KOPT-K1 (cell line): Measurements from ENCODE around the gene GSE1.

ENCODE experiments used
- H3K27ac ChIP-seq: fragments of 200-600 bp; sonication (generic); 2 replicates; pipeline ENCODE4 v1.5.1; 2016; ENCODE audit warnings: antibody characterized with exemption, mild to moderate bottlenecking, low read depth, low read length; ENCODE audit not compliant: poor library complexity, severe bottlenecking
- H3K36me3 ChIP-seq: fragments of 200-600 bp; sonication (generic); 2 replicates; pipeline ENCODE4 v1.5.1; 2017; ENCODE audit warnings: antibody characterized with exemption, mild to moderate bottlenecking, low read length, moderate library complexity; ENCODE audit not compliant: insufficient read depth
- H3K9me3 ChIP-seq: fragments of 200-600 bp; sonication (generic); 2 replicates; pipeline ENCODE4 v1.5.1; 2017; ENCODE audit warnings: antibody characterized with exemption, low read length, mild to moderate bottlenecking; ENCODE audit not compliant: insufficient read depth, poor library complexity, severe bottlenecking

The GSE1 gene

DNA sequence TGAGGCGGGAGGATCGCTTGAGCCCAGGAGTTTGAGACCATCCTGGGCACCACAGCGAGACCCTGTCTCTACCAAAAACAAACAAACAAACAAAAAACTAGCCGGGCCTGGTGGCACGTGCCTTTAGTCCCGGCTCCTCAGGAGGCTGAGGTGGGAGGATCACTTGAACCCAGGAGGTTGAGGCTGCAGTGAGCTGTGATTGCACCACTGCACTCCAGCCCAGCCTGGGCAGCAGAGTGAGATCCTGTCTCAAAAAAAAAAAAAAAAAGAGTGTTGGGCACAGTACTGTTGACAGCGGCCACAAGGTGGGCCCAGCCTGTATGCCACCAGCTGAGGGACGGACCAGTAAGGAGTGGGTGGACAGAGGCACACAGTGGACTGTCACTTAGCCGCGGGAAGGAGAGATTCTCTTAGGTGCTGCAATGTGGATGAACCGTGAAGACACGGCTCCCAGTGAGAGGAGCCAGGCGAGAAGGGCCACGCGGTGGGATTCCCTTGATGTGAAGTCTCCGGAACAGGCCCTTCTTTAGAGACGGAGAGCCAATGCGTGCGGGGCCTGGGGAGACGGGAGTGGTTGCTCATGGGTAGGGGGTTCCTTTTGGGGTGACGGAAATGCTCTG is 31.1 kb downstream of the GSE1 start:
- H3K9me3 ChIP-seq = no peaks in the 10 kb centered on the region
- no peak overlapping the region for H3K27ac ChIP-seq
- H3K36me3 ChIP-seq = peaks cover 84% of the 10 kb centered on the region

DNA sequence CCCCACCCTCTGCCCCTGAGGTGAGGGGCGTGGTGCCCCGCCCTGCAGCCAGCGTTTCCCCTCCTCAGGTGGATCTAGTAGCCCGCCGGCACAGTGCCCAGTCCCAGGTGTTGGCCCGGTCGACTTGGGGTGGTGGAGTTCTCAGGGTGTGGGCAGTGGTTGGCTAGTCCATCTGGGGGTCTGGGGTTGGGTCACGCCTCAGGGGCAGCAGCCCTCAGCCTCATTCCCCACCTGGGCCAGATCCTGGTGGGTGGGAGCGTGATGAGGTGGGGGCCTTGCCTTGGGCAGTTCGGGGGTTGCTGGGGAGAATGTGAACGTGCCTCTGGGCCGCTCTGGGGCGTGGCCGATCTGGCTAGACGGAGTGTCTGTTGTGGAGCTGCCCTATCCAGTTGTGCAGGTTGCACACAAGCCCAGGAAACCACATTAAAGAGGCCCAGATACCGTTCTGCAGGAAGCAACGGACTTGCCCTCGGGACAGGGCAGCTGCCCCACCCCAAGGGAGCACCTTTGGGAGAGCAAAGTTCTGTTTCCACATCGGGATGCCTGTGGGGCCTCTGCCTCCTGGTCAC is 32.0 kb downstream of the GSE1 start:
- peaks cover 84% of the 10 kb centered on the region for H3K36me3 ChIP-seq
- H3K27ac ChIP-seq = no peak overlapping the region
- H3K9me3 ChIP-seq = no peaks in the 10 kb centered on the region

DNA sequence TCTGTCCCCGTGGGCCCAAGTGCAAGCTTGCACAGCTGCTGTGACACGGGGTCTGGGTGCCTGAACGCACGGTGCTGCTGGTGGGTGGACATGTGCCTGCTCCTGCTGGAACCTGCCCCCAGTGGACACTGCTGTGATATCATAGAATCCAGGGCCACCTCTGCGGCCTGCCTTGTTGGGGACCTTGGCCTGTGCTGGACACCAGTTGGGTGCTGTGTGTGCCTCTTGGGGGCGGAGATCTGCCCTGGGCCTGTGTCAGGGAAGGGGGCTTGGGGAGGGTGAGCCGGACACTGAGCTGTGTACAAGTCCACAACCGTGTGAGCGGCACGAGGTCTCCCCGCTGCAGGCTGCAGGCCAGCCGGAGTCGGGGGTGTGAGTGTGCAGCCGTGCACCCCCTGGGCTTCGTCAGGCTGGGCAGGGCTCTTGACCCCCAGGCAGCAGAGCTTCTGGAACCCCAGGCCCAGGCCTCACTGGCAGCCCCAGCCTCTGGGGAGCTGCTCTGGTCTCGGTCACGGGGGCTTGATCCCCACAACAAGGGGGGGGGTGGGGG is 33.3 kb downstream of the GSE1 start:
- peaks cover 81% of the 10 kb centered on the region for H3K36me3 ChIP-seq
- H3K9me3 ChIP-seq = no peaks in the 10 kb centered on the region
- H3K27ac ChIP-seq = no peak overlapping the region

DNA sequence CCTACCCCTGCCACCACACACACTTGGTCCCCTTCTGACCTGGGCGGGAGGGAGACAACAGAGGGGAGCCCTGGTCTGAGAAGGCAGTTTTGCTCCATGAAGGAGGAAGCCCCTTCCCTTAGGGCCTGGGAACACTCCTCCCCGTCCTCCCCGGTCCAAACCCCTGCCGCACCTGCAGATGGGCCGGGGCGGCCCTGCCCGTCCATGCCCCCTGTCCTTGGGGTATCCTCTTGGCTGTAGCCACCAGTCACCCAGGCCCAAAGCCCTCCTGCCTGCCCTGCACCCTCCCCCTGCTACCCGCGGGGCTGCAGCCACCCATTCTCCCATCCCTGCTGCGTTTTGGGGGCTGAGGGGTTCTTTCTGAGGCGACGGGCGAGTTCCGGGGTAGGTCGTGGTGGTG is 33.9 kb downstream of the GSE1 start:
- Histone ChIP-seq H3K9me3 (no peaks in the 10 kb centered on the region), H3K36me3 (peaks cover 81% of the 10 kb centered on the region), H3K27ac (no peak overlapping the region)

DNA sequence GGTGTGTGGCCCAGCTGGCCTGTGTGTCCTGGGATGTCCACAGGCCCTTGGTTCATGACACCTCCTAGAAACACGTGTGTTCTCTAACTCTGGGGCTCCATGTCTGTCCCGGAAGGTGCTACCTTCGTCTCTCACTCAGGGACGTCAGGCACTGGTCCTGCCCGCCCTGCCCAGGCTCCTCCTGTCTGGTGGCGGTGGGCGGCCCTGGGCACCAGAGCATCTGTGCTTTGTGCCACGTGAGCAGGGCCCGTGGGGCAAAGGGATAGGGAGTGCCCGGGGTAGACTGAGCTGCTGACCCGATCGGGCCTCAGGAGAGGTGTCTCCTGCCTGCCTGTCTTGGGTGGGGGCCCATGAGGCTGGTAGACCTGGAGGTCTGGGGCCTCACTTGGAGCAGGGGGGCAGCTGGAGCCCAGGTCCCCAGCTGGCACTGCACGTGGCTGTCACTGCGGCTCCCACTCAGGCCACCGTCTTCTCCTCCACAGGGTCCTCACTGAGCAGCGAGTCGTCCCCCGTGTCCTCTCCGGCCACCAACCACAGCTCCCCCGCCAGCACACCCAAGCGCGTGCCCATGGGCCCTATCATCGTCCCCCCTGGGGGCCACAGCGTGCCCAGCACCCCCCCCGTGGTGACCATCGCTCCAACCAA is 35.1 kb downstream of the GSE1 start:
- H3K9me3 ChIP-seq = no peaks in the 10 kb centered on the region
- H3K36me3 ChIP-seq = peaks cover 79% of the 10 kb centered on the region
- H3K27ac ChIP-seq = no peak overlapping the region

DNA sequence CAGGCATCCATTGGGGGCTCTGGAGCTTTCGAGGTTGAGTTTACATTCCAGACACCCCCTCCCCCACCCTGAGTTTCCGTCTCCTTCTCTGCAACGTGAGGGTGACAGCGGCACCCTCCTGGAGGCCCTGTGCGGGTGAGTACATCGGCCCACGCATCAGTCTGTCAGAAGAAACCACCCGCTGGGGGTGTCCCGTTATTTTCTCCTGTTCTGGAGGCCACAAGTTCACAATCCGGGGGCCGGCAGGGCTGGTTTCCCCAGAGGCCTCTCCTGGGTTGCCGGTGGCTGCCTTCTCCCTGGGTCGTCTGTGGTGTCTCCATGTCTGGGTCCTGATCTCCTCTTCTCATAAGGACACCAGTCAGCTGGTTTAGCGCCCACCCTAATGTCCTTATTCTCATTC is 35.7 kb downstream of the GSE1 start:
- H3K36me3 ChIP-seq = peaks cover 79% of the 10 kb centered on the region
- H3K27ac ChIP-seq = no peak overlapping the region
- no peaks in the 10 kb centered on the region for H3K9me3 ChIP-seq

DNA sequence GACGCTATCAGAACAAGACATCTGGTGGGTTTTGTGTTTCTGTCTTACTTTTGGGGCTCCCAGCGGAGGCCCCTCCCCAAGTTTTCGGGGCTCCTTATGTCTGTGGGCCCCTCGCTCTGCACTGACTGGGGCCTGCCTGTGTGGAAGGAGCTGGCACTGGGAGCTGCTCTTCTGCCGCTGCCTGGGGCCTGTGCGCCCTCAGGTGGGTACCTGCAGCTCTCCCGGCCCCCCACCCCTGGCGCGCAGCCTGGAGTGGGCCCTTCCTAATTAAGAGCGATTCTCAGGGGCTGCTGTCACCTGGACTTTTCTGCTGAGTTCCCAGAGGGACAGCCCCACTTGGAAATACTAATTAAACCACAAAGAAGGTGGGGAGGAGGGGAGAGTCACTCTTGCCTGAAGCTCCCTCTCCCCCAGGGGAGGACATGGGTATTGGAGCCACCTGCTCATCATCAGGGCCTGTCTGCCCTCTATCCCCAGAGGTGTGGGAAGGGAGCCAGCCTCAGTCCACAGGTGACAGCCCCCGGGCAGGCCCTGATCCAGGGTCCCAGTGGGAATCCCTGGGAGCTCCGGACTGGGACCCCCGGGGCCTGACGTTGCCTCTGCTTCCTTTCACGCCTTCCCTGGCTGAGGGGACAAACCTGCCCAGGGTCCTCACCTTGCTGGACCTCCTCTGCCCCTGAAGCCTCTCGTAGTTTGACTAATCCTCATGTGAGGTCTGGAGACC is 36.5 kb downstream of the GSE1 start:
- Histone ChIP-seq H3K27ac (no peak overlapping the region), H3K9me3 (no peaks in the 10 kb centered on the region), H3K36me3 (peaks cover 79% of the 10 kb centered on the region)

DNA sequence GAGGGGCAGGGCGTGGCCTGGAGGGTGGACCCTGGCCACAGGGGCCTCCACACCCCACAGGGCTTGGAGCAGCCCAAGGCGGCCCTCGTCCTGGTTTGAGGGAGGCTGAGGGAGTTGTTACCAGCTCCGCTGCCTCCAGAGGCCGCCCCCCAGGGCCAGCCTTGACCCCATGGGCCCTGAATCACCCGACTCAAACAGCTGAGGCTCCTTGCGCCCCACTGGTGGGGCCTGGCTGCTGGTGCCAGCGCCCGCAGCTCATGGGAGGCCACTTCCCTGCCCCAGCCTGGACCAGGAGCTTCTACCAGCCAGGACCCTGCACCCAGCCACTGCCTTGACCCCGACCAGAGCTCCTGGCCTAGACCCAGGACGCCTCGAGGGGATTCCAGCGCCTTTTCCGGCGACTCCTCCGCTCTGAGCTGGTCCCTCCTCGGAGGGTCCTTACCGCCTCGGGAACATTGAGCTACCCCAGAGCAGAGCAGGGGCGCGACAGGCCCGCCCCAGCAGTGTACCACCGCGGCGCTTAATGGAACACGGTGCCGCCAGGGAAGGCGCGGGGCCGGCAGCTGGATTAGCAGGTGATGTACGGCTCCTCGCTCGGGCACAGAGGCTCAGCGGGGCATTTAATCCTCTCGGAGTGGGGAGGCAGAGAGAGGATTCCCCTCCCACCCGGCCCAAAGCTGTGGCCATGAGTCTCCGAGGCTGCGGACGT is 37.2 kb downstream of the GSE1 start:
- Histone ChIP-seq H3K36me3 (peaks cover 85% of the 10 kb centered on the region), H3K9me3 (no peaks in the 10 kb centered on the region), H3K27ac (no peak overlapping the region)

DNA sequence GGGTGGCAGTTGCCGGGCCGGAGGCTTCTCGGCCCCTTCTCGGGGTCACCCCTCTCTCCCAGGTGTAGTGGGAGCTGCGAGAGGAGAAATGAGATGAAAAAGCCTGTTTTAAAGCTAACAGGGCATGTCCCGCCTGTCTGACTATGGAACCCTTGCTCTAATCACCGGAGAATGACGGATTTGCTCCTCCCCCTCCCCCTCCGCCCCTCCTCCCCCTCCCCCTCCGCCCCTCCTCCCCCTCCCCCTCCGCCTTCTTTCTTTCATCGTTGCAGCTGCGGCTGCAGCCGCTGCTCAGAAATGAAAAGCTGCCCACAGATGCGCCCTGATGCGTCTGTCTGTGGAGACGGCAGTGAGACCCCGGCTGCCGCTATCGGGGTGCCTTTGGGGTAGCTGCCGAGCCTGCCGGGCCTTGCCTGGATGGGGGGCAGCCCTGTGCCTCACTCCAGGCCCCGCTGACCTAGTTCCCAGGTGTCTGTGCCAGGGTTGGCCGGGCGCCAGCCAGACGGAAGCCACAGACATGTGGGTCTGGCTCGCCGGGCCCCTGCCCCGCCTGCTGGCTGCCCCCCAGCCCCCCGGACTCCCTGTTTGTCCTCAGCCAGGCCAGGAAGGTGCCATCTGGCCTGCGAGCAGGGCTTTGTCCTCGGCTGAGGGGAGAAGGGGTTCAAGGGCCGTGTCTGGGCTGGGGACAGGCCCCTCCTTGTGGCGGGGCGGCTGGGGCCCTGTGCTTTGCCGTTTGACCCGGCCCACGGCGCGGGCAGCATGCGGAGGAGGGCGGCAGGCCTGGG is 37.9 kb downstream of the GSE1 start:
- H3K9me3 ChIP-seq = no peaks in the 10 kb centered on the region
- H3K36me3 ChIP-seq = peaks cover 85% of the 10 kb centered on the region
- H3K27ac ChIP-seq = no peak overlapping the region

DNA sequence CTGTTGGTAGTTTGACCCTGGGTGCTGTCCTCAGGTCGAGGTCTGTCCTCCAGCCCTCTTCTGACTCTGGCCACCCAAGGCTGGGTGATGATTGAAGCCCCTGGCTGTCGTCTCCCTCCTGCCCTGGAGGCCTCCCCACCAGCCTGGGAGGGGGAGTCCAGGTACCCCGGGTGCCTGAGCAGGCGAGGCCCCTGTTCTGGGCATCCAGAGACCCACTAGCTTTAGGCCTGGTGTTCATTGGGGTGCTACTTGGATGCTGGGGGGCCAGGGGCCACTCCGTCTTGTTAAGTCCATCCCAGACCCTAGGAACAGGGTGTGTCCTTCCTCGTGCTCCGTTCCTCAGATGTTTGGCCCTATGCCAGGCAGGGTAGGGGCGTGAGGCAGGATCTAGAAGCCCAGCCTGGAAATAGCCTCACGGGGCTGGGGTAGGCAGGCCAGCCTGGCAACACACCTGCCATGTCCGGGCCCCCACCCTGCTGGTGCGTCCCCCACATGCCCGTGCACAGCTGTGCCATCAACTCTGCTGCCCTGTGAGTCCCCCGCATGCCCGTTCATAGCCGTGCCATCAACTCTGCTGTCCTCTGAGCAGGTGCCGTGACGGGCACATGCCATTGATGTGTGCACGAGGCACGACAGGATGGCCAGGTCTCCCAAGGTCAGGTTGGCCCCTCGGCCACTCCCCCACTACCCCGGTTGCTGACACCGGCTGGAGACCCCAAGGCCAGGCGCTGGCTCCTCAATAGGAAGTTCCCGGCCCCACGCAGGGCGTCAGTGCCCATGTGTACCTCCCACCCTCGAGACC is 38.7 kb downstream of the GSE1 start:
- Histone ChIP-seq H3K27ac (no peak overlapping the region), H3K9me3 (no peaks in the 10 kb centered on the region), H3K36me3 (peaks cover 86% of the 10 kb centered on the region)

DNA sequence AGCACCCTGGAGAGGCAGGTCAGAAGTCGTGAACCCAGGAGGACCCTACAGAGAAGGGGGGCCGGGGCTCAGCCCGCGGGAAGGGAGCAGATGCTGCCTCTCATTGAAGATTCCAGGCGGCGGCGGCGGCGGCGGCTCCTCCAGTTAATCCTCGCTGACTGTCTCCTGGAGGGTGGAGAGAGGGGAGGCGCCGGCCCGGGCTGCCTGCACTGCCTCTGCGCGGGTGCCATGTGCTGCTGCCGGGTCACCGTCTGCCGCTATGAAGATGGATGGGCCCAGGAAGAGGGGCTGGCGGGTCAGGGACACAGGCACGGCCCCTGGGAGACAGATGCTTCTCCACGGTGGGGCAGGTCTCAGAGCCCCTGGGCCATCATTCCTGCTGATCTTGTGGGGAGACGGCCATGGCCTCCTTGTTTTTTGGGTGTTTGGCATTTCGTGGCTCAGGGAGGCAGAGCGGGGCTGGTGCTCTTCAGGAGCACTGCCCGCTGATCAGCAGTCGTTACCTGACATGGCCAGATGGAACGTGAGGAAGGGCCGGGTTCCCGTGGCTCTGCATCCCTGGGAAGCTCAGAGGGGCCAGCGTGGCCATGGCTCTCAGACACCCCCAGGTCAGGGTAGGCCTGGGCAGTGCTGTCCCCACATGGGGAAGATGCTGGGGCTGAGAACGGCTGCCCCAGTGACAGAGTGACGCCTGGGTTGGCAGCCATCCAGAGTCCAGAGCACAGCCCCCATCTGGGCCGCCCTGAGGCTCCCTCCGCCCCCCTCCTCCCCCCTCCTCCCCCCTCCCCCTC is 39.5 kb downstream of the GSE1 start:
- no peak overlapping the region for H3K27ac ChIP-seq
- peaks cover 94% of the 10 kb centered on the region for H3K36me3 ChIP-seq

DNA sequence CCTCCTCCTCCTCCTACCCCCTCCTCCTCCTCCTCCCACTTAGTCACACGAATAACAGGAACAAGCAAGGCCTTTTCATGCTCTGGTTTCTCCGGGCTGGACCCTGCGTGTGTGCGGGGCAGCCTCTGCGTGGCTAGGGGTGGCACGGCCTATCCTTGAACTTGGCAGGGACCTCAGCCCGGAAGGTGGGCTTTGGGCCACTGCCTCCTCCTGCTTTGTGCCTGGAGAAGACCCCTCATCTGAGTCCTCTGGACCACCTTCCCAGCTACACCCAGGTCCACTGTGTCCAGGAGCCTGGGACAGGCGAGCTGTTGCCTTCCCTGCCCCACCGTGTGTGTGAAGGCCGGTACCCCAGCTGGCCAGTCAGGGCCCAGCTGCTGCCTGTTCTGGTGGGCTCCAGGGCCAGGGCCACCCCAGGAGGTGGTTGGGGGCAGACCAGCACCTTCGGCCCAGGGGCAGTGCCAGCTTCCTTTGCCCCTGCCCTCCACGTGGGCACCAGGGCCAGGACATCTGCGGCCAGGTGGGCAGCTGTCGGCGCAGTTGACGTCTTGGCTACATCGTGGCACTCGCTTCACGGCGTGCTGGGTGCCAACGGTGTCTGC is 40.3 kb downstream of the GSE1 start:
- Histone ChIP-seq H3K36me3 (peaks cover 94% of the 10 kb centered on the region), H3K27ac (no peak overlapping the region), H3K9me3 (no peaks in the 10 kb centered on the region)

More for the DNA sequence above, 39.5 kb downstream of the GSE1 start:
- no peaks in the 10 kb centered on the region for H3K9me3 ChIP-seq
